HT1080 (cell line): ENCODE measurements around the gene IL2RA. TPM values are rescaled to one million over a fixed set of nuclear protein-coding genes. Genes with fewer than 3 reads are reported as not detected.

Source experiments
- DNase-seq: peaks from one replicate; pipeline ENCODE4 v3.0.0-alpha.2; 2015; ENCODE audit warnings: low read depth
- total RNA-seq: library from RNA; depleted of rRNA; stranded (reverse); fragments of >200 nt; shearing (Covaris generic); gene quantifications from 2 replicates; pipeline ENCODE4 v1.2.3, GENCODE V29; 2014

The IL2RA gene
- total RNA-seq, 1 experiment from 2014 or later, result not detected

- DNase-seq, result no peak
Measured at GRCh38 chr10:6059506-6059905, 2.7 kb downstream of the IL2RA start.

DNA sequence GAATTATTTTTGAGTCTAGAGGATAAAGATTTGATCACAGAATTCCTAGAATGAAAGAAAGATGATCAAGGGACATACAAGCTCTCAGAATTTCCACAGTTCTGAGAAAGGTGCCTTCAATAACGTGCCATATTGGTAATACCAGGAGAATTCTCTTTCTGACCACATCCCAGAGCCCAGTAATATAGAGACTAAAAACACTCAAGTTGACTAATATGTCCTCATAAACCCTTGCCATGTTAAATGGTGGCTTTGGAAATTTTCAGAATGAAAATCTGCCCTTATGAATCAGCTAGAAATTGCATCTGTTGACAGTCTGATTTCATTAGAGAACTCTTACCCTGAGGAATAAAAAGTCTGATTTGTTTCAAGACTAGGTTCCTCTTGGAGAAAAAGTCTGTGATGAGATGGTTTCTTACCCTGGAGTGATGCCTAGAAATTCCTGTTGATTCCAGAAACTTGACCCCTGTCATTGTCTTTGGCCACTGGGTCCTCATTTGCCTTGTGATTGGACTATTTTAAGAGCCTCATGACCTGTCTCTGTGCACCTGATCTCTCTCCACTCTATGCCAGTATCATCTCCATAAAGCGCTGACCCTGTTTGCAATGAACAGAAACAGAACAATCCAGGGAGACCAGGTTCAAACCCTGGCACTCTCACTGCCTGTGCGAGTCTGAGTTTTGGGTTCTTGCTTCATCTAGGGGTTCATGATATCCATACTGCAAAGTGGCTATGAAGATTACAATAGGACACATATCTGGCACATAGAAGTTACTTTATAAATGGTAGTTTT is 3.3 kb downstream of the IL2RA start:
- DNase-seq, result no peak

DNA sequence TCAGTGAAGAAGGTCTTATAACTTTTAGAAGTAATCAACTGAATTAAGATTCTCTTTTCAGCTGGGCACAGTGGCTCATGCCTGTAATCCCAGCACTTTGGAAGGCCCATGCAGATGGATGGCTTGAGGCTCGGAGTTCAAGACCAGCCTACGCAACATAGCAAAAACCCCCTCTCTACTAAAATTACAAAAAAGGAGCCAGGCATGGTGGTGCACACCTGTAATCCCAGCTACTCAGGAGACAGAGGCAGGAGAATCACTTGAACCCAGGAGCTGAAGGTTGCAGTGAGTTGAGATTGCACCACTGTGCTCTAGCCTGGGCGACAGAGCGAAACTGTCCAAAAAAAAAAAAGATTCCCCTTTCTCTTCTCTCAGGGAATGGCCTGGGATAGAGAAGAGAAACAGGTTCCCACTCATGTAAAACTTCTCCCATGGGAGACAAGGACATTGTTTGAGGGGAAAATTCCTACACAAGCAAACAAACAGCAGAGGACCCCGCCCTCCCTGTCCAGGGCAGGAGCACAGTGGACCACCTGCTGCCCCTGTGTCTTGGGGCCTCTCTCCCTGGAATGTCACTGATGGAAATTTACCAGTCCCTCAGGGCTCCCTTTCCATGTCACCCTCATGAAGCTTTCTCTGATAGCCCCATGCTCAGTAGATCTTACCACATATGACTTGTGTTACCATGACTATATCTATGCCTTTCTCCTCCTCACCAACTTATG is 5.6 kb downstream of the IL2RA start:
- no peak for DNase-seq

GRCh38 chr10:6055929-6056328 is 6.2 kb downstream of the IL2RA start:
- no peak for DNase-seq

- no peak for DNase-seq
Measured at GRCh38 chr10:6054884-6055283, 7.3 kb downstream of the IL2RA start.

GRCh38 chr10:6053816-6054631 is 8.1 kb downstream of the IL2RA start:
- DNase-seq, result no peak

- no peak for DNase-seq
Measured at GRCh38 chr10:6053303-6053702, 8.9 kb downstream of the IL2RA start.

DNA sequence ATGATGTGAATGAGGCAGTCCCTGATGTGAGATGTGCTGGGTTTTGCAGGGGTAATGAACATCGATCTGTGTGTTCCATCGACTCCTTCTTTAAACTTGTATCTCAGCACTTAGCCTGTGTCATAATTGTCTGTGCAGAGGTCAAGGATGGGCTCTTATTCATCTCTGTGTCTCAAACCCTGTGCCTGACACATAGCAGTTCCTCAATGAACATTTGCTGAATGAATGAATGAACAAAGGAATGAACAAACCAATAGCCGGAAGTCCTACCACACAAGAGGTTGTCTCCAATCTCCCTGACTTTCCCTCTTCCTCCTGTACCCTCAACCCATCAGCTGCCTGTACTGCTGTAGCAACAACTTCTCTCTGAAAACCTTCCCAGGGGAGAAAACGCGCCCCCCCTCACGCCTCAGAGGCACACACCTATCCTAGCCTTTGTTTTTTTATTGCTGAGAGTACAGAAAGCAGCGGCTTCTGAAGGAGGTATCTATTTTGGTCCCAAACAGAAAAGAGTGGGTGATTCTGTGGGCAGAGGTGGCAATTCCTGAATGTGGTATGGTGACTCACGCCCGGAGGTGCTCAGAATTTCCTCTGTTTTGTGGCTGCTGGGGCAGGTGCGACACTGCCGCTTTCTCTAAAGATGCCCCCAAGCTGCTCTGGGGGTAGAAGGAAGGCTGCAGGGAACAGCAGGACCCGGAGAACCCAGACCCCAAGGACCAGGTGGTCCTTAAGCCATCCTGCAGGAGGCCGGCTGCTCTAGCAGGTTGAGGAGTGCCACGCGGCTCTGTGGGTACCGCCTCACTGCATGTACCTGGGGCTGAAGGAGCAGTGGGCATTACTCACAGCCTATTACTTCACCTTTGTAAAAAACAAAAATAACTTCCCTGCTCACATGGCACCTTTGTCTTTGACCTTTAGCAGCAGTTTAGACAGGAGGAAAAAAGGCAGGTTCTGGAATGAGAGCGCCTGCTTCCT is 9.6 kb downstream of the IL2RA start:
- no peak for DNase-seq

- peak; percentile 55 for DNase-seq
Measured at GRCh38 chr10:6050801-6051445, 11.2 kb downstream of the IL2RA start.

DNA sequence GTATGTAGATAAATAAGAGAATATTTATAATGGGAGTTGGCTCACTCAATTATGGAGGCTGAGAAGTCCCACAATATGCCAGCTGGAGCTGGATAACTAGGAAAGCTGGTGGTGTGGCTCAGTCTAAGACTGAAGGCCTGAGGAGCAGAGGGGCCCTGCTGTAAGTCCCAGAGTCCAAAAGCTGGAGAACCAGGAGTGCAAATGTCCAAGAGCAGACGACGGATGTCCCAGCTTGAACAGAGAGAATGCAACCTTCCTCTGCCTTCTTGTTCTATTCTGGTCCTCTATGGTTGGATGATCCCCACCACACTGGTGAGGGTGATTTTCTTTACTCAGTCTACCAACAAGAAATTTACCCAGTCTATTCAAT is 13.2 kb downstream of the IL2RA start:
- no peak for DNase-seq

DNA sequence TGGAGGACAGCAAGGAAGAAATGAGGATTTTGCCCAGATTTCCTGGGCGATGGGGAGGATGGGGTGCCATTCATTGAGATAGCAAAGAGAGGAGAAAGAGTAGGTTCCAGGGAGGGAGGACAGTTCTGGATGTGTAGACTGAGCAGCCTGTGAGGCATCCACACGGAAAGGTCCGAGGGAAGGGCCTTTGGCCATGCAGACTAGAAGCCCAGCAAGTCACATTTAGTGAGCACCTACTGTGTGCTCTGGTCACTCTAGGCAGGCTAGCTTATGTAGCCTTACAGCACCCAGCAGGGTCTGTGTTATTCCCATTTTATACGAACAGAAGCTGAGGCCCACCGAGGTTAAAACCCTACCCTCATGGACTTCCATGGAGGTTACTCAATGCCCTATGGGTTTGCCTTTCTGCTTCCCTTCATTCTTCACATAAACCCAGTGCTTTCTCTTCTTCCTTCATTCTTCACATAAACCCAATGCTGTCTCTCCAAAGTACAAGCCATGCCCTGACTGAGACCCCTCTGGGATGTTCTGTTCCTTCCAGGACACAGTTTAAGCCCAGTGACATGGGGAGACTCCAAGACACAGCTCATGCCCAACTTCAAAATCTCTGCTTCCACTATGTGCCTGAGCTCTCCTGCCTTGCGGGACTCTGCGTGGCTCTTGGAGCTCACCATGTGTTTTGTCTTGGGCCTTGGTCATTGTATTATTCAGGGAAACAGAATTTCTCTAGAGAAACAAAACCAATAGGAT is 13.7 kb downstream of the IL2RA start:
- DNase-seq, result no peak

- DNase-seq, result no peak
Measured at GRCh38 chr10:6047847-6048246, 14.3 kb downstream of the IL2RA start.

- DNase-seq, result no peak
Measured at GRCh38 chr10:6046773-6047611, 15.2 kb downstream of the IL2RA start.

- DNase-seq, result no peak
Measured at GRCh38 chr10:6045878-6046772, 16.0 kb downstream of the IL2RA start.

DNA sequence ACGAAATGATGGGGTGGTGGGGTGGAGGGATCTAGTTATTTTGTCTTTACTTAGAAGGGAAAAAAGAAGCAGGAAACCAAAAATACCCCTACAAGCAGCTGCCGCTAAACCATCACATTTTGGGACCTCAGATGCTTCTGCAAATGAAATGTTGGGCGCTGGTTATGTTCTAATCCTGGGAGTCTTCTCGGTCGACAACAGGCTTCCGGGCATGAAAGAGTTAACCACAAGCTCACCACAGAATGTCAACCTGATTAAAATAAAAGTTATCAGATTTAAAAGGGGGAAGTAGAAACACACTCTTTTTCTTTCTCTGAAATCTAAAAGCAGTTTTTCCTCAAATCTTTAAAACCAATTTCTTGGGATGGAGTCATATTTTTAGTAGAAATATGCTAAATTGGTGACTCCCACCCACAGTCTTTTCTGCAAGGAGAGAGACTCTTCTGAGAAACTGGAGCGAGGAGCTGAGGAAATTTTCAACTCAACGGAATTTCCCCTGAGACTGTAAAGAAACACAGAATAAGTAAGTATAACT is 16.8 kb downstream of the IL2RA start:
- no peak for DNase-seq

DNA sequence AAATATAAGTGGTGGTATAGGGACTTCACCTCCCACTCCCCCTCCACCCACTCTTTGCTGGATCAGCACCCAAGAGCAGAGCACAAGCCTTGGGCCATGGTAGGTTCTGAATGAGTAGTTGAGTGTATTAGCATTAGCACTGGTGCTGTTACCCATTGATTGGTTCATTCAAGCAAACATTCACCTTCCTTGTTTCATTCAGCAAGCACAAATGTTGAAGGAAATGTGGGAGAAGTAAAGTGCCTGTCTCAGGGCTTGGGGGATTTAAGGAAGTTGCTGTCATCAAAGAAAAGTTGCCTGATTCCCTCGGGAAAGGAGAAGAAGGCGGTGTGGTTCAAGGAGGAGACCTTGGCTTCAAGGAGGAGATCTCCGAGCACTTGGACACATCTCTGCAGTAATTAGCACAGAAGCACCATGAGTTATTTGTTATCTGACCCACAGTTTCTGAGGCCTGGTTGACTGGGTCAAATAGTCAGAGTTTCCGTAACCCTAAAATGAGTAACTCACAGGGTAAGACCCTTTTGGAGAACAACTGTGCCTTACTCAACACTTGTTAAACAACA is 17.3 kb downstream of the IL2RA start:
- no peak for DNase-seq

GRCh38 chr10:6044060-6044459 is 18.1 kb downstream of the IL2RA start:
- DNase-seq, result no peak
